DMS79 (cell line): ENCODE results near the gene SFSWAP.
"Not testable (repeated sequence)": the region's sequence is repeated elsewhere in the genome, so short reads cannot be mapped to it uniquely, and the experiment has no call there.

Experiments used
- DNase-seq: peaks from one replicate; lab custom pipeline; 2025; lab: John Stamatoyannopoulos, UW

SFSWAP gene

DNA sequence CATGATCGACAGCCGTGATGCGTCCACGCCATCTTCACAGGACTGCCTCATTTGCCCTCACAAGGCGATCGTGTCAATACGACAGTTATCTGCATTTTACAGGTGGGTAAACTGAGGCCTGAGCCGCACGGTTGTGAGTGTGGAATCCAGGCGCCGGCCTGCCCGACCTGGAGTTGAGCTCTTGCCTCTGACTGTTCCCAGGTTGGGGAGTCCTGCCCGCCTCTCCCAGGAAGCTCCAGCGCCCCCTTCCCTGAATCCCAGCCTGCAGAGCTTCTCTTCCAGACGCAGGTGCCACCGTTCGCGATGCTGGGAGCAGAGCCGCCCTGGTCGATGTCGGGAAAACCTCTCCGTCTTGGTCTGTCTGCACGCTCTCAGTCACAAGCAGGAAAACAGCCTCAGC lies 31.1 kb upstream of the SFSWAP start:
- not testable (repeated sequence) for DNase-seq

DNA sequence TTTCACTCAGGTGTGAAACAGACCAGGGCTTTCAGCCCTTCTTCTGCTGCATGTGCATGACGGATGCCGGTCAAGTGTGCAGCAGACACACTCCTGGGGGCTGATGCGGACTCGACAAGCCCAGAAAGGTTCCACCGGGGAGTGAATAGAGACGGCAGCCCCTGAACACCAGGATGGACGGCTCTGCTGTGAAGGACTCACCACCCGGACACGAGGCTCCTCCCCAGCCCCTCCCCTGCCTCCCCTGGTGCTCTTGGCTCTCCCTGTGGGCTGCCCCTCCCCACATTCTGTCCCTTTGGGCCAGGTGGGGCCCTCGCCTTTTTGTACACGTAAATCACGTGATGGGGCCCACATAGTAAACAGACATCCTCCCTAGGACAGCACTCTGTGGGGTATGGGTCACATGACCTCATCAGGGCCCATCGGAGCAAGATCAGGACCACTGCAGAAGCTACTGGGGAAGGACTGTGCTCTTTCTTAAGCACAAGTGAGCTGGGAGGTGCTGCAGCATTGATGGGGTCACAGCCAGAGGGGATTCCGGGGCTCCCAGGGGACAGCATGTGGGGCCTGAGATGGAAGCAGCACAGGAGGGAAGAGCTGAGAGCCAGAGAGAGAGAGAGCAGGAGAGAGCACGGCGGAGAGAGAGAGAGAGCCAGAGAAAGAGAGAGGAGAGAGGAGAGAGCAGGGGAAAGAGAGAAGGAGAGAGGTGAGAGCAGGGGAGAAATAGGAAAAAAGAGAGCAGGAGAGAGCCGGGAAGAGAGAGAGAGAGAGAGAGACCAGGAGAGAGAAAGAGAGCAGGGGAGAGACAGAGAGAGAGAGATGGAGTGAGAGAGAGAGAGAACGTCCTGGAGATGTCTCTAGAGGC lies 30.3 kb upstream of the SFSWAP start:
- peak; percentile 7 for DNase-seq

- DNase-seq, result no peak
These were observed 29.7 kb upstream of the SFSWAP start for GRCh38 chr12:131681257-131681620.

DNA sequence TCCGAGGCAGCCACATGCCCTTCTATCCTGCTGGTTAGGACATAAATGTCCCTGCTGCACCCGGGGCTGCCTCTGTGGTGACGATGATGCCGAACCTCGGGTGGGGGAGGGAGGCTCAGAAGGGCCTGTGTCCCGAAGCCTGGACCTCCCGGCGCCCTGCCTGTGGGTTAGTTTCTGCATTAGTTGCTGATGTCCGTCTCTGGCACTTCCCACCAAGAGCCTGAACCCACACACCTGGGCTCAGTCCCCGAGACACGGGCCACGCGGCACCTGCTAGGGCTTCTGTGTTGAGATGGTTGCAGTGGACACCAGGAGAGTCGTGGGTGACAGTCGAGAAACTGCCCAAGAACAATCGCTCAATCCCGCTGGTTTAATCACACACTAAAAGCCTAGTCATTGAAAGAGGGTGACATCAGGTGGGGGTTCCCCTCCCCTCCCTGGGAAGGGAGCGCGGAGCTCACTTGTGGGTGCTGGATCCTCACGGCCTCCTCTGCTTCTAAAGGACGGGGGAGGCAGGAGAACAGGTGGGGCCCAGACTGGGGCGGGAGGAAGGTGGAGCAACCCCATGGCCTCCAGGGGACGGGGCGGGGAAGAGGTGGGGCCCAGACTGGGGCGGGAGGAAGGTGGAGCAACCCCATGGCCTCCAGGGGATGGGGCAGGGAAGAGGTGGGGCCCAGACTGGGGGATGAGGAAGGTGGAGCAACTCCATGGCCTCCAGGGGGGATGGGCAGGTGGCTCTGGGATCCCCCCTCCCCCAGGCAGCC lies 29.0 kb upstream of the SFSWAP start:
- not testable (repeated sequence) for DNase-seq

DNA sequence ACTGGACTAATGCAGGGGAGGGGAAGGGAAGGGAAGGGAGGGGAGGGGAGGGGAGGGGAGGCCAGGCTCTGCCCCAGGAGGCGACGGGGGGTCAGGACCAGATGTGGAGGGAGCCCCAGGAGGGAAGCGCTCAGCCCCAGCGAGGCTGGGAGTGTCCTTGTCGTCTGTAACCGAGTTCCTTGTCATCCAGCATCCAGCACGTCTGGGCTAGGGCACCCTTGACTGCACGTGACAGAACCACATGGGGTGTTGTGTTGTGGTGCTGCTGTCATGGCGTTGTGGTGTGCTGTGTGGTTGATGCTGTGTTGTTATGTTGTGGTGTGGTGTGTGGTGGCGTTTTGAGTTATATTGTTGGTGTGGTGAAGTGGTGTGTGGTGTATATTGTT lies 28.4 kb upstream of the SFSWAP start:
- no peak for DNase-seq

DNA sequence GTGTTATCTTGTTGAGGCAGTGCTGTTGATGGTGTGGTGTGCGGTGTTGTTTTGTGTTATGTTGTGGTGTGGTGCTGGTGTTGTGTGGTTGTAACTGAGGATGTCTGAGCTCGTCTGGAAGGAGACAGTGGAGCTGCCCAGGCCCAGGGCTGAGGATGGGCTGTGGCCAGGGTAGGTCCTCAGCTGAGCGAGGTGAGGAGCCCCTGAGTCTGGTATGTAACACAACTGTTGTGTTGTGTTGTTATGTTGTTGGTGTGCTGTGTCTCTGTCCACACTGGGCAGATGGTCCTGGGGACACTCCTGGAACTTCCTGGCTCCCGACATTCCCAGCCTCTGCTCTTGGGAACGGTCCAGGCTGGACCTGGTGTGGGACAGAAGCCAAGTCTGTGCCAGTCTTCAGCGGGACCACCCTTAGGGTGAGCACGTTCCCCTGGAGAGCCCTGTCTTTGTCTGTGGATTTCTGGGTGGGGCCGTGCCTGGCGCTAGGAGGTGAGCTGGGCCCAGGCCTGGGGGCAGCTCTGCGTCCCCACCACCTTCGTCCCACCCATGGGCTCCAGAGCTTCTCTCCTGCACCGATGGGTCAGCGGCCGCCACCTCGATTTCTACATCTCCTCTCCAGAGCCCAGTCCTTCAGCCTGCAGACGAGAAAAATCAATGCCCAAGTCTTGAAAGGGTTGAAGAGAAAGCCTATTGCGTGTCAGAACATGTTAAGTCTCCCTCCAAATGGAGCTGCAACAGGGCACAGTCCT lies 27.4 kb upstream of the SFSWAP start:
- no peak for DNase-seq

- DNase-seq, result no peak
These were observed 26.7 kb upstream of the SFSWAP start for GRCh38 chr12:131684015-131684725.

- no peak for DNase-seq
These were observed 23.4 kb upstream of the SFSWAP start for GRCh38 chr12:131687346-131688125.

DNA sequence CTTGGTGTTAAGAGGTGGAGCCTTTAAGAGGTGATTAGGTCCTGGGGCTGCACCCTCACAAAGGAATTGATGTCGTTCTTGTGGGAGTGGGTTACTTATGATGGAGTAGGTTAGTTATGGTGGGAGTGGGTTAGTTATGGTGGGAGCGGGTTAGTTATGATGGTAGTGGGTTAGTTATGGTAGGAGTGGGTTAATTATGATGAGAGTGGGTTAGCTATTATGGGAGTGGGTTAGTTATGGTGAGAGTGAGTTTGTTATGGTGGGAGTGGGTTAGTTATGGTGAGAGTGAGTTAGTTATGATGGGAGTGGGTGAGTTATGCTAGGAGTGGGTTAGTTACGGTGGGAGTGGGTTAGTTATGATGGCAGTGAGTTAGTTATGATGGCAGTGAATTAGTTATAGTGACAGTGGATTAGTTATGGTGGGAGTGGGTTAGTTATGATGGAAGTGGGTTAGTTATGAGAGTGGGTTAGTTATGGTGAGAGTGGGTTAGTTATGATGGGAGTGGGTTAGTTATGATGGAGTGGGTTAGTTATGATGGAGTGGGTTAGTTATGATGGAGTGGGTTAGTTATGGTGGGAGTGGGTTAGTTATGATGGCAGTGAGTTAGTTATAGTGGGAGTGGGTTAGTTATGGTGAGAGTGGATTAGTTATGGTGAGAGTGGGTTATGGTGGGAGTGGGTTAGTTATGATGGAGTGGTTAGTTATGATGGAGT lies 22.6 kb upstream of the SFSWAP start:
- DNase-seq, result no peak

GRCh38 chr12:131688845-131689154 lies 22.1 kb upstream of the SFSWAP start:
- DNase-seq, result no peak

DNA sequence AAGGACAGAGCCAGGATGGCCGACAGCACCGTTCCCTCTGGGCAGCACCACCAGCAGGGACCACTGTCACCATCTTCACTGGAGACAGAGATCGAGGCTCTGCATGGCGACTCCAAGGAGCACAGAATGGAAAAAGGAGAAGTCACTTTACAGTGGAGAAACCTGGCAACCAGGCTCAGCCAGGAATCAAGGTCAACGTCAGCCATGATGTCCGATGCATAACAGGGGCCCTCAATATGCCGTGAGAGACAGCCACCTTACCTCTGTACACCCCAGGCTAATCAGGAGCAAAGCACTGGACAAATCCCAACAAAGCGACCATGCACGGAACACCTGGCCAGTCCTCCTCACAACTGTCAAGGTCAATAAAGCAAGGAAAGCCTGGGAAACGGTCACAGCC lies 20.6 kb upstream of the SFSWAP start:
- DNase-seq, result no peak

DNA sequence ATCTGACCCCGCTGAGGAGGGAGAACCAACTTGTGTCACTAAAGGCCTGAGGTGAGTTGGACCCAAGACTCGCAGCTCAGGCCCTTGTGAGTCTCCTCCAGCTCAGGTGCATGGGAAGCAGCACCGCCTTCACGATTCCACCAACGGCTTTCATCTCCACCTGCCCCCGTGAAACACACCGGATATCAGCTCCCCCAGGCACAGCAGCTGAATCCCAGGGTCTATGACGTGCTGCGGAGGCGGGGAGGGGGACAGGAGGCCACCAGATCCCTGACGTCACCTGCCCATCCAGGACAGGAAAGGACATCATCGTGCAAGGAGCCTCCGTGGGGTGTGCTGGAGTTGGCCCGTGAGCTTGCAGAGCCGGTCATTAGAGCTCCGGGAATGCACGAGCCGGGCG lies 18.5 kb upstream of the SFSWAP start:
- no peak for DNase-seq

- no peak for DNase-seq
These were observed 17.7 kb upstream of the SFSWAP start for GRCh38 chr12:131693149-131693548.

DNA sequence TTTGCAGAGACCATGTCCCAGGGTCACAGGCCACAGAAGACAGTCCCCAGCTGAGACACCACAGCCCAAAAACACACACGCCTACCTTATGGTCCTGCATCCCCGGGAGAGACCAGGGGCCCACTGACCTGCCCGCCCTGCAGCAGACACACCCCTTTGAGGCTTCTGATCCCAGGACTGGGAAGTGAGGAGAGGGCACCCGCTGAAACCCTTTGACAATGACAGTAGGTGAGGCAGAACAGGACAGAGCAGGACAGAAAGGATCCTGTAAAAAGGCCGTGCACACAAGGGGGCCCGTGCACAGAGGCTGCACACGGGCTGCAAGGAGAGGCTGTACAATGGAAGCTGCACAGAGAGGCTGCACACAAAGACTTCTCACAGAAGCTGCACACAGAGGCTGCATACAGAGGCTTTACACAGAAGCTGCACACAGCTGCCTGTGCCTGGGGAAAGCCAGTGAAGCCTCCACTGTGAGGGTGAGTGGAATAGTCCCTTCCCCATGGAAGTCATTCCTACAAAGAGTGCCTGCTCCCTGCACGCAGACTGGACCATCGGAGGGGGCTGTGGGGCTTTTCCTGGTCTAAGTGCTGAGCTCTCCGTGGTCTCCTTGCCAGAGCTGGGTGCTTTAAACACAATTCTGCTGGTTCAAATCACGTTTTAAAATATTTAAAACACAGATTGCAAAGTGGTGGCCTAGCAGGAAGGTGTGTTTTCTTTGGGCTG lies 16.6 kb upstream of the SFSWAP start:
- DNase-seq, result no peak

GRCh38 chr12:131695968-131696367 lies 14.9 kb upstream of the SFSWAP start:
- DNase-seq, result no peak

DNA sequence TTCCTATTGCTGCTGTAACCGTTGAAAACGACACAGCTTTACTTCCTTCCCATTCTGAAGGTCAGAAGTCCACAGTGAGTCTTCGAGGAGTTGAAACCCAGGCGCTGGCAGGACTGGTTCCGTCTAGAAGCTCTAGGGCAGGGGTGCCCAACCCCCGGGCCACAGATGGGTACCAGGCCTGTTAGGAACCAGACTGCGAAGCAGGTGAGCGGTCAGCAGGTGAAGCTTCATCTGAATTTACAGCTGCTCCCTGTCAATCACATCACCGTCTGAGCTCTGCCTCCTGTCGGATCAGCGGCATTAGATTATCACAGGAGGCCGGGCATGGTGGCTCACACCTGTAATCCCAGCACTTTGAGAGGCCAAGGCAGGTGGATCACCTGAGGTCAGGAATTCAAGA lies 12.6 kb upstream of the SFSWAP start:
- no peak for DNase-seq

- no peak for DNase-seq
These were observed 11.5 kb upstream of the SFSWAP start for GRCh38 chr12:131699434-131699833.

DNA sequence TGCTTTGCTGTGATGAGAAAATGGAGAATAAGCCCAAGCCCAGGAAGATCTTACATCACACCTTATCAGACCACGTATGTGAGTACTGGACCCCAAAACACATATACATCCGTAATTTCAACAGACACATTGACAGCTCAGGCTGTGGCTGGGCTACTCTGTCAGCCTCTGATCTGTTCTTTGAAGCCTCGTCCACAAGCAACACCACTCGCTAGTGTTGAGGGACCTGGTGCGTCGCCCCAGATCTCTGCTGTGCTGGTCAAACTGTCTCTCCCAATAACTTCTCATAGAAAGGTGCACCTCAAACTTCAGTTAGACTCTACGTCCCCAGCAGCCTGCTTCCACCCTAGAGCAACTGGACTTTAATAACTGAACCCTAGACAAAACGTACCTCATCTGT lies 10.6 kb upstream of the SFSWAP start:
- no peak for DNase-seq

DNA sequence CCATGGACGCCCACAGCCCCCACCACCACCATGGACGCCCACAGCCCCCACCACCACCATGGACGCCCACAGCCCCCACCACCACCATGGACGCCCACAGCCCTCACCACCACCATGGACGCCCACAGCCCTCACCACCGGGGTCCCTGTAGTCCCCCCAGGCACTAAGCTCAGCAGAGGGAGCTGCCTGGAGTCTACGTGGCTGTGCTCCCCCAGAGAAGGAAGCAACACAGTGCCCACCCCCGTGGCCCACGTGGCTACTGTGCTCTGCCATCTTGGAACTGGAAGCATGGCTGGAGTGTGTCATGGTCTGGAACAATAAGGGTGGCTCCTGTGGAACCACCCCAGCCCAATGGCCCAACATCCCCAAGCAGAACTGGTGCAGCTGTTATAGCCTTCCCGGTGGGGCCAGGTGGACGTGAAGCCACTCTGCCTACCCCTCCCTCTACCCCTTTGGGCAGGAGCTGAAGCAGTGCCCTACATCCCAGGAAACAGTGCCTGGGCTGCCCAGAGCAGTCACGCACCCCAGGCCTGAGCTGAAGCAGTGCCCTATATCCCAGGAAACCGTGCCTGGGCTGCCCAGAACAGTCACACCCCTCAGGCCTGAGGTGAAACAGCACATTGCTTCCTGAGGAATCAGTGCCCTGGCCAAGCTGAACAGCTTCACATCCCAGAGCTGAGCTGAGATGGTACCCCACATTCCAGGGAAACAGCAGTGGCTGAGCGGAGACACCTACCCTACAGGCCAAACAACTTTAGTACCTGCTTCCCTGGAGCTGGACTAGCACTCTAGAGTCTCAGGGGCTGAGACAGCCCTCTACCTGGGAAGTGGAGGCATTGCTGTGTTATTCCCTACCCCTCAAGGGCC lies 9.0 kb upstream of the SFSWAP start:
- DNase-seq, result no peak
